COLO829 (cell line): Measurements from ENCODE around the gene FANCL.
"Not testable (repeated sequence)": the region's sequence is repeated elsewhere in the genome, so short reads cannot be mapped to it uniquely, and the experiment has no call there.

Experiments
- DNase-seq: peaks from one replicate; pipeline ENCODE4 v3.0.0; 2012; ENCODE audit warnings: low spot score

Gene FANCL

DNA sequence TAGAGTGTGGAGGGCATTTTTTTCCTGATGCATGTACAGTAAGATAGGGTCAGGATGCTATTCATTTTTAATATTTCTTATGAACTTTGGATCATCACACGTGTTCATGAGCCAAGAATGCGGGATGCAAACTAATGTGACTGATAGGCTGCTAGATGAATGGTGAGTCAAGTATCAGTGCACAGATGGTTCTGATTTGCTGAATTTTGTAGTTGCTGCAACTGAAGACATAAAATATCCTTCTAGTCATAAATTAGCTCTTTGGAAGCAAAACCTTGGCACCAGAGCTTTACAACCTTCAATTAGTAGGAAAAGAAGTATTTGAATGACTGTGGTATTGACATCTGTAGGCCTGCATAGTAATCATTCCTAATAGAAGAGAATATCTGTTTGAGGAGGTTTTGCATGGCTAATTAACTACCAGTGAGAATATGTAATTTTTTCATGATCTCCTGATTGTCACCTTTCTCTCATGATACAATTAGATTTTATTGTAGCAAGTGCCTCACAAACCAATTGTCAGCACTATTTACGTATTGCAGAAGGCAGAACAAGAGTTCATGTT lies 100.5 kb downstream of the FANCL start:
- DNase-seq = no peak

DNA sequence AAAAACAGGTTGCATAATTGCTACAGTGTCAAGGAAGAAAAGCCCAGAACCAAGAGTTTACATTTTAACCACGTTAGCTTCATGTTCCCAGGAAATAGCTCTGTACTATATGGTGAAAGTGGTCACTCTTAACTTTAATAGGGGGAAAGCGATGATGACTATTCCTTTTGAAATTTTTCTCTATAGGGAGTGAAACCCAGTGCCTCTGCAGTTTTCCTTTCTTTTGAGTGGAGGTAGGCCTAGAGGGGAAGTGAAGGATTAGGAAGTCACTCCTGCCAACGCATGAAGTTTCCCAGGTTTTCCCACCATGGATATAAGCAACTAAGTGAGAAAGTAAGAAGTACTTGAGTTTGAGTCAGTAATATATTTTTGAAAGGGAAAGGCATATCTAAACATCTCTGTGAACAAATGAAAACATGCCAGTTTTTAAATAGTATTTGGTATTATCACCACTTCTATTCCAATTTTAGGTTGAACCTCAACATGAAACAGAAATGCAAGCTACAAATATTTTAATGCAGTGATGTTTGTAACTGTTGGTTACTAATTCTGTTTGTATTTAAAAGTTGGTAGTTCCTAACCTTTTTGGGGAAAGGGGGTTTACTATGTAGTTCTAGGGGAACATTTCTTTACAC lies 102.6 kb downstream of the FANCL start:
- DNase-seq = no peak

DNA sequence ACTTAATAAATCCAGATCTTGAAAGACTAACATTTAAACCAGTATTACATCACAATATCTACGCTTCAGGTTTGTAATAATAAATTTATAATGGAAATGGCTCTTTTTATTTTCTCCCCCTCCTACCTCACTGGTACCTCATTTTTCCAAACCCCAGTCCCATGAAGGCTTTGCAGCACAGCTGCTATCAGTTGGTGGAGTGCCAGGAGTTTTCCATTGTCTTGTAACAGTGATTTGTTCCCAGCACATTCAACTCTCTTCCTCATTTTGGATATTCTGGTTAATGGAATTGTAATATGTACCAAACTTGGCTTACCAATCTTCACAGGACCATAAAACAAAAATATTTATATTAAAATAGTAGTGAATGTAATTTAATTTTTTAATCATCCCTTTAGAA lies 103.3 kb downstream of the FANCL start:
- DNase-seq = no peak

DNA sequence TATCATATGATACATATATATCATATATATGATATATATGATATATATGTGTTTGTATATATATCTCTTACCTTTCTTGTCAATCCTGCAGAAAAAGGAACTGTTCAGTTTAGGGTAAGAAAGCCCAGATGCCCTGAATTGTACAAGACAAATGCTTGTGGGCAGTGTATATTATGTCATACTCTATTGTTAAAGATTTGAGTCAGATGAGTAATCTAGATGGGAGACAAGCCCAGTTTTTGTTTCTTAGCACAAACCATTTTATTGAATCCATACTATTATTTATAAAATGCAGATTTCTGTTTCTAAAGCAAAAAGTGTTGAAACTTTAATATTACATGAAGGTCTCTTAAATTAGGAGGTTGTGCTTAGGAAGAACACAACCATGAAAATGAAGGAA lies 103.9 kb downstream of the FANCL start:
- no peak for DNase-seq

DNA sequence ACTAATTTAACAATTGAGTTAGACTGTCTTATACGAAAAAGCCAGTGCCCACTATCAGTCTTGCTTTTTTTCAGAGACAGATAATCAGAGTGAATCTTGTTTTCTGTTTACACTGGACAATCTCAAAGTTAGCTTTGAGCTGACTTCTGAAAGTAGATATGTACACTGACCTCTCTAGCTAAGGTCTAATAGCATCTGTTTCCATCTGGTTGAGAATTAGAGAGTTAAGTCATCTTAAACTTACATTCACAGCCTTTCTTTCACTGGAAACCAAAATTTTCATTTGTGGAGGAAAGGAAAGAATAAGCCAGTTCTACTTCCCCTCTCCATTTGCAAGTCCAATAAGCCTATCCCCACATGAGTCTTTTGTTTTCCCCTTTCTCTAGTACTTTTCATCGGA lies 105.3 kb downstream of the FANCL start:
- no peak for DNase-seq

DNA sequence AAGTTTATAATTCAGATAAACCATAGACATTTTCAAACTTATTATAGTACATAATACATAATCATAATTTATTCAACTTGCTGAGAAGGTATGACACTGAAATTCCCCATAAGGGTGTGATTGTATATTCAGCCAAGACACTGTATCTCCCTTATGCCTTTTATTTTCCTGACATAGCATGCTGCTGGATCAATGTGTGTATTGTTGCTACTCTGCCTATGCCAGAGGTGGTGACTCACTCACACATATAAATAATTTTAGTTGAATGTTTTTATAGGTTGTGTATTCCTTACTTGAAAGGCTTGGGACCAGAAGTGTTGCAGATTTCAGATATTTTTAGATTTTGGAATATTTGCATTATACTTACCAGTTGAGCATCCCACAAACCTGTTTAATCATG lies 107.7 kb downstream of the FANCL start:
- DNase-seq = peak; percentile 77

DNA sequence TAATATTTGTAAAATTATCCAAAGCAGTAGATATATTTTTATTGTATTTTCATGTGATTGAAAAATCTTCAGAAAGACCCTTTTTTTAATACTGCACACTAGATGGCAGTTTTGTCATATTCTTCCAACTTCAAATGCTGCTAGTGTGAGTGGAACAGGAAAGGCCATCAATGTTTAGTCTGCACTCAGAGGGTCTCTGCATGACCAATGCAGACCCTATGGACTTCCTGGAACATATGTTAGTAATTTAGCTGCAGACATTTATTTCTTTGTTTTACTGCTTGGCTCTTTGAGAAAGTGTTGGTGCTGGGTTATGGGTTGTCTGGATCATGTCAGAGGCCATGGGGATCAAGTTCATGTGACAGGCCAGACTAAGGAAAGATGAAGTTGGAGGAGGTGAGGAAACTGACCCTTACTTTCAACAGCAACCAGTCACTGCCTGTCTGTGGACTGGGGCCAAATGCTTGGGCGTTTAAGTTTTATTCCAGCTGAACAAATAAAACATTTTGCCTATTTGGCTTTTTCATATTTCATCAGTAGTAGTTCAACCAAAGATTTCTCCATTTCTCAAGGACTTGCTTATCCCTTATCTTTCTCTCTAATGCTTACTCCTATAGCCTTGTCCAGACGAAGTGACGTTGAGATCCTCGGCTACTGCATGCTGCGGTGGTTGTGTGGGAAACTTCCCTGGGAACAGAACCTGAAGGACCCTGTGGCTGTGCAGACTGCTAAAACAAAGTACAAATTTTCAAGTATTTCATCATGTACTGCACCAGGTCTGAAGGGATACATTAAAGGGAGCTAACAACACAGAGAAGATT lies 109.7 kb downstream of the FANCL start:
- no peak for DNase-seq

DNA sequence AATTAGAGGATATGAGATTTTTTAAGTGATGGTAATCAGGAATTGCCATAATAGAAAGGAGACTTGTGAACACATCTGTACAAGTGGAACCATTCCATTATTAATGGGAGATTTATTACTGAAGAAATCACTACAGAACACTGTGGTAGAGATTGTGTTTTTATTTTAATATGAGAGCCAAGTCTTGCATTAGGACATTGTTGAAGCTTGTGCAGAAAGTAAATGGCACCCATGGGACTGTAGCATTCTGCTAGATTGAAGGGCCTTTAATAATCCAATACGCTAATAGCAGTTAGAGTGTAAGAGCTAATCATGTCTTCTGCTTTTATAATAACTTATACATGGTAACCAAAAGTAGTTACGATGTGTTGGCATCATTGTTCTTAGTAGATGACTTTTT lies 110.9 kb downstream of the FANCL start:
- DNase-seq = no peak

DNA sequence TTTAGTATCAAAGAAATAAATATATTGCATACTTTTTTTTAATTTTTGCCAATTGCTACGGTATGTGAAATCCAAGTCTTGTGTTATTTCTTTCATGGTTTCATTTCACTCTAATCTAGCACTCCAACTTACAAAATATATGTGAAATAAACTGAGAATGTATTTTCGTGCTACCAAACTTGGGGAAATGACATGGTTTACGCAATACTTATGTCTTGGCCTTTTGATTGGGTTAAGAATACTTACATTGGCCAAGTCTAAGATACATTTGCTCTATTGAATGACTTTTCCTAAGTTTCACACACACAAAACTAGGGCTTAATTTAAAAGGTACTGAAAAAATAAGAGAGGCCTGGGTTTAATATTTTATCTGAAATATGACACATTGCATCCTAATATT lies 114.0 kb downstream of the FANCL start:
- DNase-seq = no peak

DNA sequence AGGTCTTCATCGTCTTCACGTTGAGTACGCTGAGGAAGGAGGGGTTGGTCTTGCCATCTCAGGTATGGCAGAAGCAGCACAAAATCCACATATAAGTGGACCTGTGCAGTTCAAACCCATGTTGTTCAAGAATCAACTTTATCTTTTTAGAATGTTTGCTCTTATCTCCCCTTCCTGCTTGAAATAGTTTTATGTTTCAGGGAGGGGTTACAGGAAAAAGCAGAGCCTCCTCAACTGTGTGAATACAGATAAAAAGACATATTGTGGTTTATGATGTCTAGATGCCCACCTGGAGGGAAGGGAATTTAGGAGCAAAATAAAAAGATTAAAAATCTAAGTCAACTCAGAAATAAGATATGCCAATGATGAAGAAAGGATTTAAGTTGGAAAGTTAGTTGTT lies 118.6 kb downstream of the FANCL start:
- no peak for DNase-seq

DNA sequence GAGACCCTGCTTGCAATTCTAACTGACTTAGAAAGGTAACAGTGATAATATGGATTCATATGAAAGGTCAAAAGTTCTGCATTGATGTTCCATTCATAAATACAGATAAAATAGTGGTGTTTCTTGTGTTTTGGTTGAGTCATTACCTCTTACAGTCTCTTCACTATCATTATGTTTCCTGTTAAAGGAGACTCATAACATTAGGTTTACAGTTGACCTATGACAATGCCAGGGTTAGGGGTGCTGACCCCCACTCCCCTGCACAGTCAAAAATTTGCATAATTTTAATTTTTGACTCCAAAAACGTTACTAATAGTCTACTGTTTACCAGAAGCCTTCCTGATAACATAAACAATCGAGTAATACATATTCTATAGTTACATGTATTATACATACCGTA lies 119.1 kb downstream of the FANCL start:
- DNase-seq = no peak

DNA sequence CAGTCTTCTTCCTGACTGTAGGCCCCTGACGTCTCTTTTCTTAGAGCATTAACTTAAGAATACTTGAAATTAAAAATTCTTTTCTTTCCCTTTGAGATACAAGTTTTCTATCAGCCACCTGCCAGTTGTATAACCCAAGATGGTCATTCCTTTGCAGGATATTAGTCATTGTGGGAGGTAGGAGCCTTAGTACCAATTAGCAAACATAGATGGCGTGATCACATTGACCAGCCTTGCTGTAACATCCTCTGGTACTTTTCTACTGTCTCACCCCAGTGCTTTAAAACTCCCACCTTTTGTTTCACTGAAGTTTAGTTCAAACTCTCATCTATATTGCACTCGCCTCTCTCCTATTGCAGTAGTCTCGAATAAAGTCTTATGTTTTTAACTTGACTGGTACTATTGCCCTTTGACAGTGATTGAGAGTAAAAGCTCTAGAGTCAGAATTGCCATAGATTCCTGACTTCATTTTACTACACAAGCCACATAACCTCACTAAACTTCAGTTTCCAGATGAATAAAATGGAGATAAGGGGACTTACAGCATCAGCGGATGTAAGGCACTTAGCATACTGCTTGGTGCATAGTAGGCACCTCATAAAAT lies 120.4 kb downstream of the FANCL start:
- DNase-seq = no peak

DNA sequence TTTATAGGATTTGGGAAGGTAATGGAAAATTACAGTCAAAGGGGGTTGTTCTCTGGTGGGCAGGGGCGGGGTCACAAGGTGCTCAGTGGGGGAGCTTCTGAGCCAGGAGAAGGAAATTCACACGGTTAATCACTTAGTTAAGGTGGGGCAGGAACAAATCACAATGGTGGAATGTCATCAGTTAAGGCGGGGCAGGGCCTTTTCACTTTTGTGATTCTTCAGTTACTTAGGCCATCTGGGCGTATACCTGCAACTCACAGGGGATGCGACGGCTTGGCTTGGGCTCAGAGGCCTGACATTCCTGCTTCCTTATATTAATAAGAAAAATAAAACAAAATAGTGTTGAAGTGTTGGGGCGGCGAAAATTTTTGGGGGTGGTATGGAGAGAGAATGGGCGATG lies 127.6 kb downstream of the FANCL start:
- DNase-seq = not testable (repeated sequence)

DNA sequence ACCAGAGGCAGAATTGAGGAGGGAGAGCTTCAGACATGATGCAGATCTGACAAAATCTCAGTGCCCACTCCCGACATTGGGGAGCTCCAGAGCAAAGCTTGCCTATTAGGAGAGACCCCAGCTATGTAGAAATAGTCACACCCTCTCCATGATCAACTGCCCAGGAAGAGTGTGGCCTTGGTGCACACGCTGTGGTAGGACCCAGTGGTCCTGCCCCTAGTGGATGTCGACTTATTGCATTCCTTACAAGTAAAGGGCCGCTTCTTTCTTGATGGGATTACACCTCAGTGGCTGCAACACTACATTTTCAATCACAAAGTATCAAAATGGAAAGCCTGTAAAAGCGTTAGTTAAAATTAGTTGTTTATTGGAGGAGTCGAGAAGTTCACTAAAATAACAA lies 130.4 kb downstream of the FANCL start:
- DNase-seq = no peak

DNA sequence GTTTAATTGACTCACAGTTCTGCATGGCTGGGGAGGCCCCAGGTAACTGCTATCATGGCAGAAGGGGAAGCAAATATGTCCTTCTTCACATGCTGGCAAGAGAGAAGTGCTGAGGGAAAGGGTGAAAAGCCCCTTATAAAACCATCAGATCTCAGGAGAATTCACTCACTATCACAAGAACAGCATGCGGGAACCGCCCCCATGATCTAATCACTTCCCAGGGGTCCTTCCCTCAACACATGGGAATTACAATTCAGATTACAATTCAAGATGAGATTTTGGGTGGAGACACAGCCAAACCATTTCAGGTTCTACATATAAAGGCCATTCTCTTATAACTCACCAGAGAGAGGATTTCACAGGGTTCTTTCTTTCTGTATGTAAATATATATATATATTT lies 131.6 kb downstream of the FANCL start:
- no peak for DNase-seq
